ENCODE measurements around the gene MSMP. TPM values are rescaled to one million over a fixed set of nuclear protein-coding genes. Genes with fewer than 3 reads are reported as not detected.

Gene MSMP
- total RNA-seq, 1 experiment from 2014 or later: not detected

DNA sequence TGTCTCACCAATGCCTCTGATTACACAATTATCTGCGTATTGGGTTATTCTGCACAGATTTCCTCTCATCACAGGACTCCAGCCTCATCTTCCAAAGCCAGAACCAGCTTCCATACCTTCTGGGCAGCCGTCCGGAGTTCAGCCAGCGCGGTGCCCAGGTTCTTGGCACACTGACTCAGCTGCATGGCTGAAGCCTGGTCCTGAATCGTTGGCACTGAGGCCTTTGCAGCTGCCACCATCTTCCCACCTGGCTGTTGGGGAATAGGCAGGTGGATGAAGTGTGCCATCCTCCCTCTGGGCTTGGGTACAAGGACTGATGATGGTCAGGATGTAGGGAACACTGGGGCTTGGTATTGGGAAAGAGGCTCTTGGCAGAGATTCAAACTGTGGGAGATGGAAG is 40.0 kb downstream of the MSMP start:
- Mint-ChIP-seq H3K27ac (ENCODE audit: low read depth, unreplicated experiment) (no peak overlapping the region), H3K4me3 (ENCODE audit: unreplicated experiment) (no peak overlapping the region), H3K9me3 (ENCODE audit: unreplicated experiment) (no peaks in the 10 kb centered on the region), H3K27me3 (ENCODE audit: insufficient read depth, unreplicated experiment) (no peaks in the 10 kb centered on the region), H3K4me1 (ENCODE audit: insufficient read depth, unreplicated experiment) (peaks cover 6% of the 10 kb centered on the region), H3K36me3 (ENCODE audit: insufficient read depth, unreplicated experiment) (peaks cover 91% of the 10 kb centered on the region)
- ChIA-PET POLR2A (interaction anchor here (0.9 to 1.5 kb wide), 2 partner anchors 23 to 68 kb away, joined by 3 read pairs; no protein-coding TSS in a partner anchor), CTCF (interaction anchor here (0.8 to 12.5 kb wide), 5 partner anchors 8 to 67 kb away, joined by 3 to 155 read pairs (median 3); no protein-coding TSS in a partner anchor)
- peak; percentile 17 for DNase-seq (ENCODE audit: unreplicated experiment)
- intact Hi-C loops (cut with micrococcal nuclease): no loop called here
- TF ChIP-seq, protein P1, sequence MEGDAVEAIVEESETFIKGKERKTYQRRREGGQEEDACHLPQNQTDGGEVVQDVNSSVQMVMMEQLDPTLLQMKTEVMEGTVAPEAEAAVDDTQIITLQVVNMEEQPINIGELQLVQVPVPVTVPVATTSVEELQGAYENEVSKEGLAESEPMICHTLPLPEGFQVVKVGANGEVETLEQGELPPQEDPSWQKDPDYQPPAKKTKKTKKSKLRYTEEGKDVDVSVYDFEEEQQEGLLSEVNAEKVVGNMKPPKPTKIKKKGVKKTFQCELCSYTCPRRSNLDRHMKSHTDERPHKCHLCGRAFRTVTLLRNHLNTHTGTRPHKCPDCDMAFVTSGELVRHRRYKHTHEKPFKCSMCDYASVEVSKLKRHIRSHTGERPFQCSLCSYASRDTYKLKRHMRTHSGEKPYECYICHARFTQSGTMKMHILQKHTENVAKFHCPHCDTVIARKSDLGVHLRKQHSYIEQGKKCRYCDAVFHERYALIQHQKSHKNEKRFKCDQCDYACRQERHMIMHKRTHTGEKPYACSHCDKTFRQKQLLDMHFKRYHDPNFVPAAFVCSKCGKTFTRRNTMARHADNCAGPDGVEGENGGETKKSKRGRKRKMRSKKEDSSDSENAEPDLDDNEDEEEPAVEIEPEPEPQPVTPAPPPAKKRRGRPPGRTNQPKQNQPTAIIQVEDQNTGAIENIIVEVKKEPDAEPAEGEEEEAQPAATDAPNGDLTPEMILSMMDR (IDR thresholded peaks at IDR 0.05; ENCODE audit: unreplicated experiment): no peak
- TSS peak; percentile 2 for BruUV-seq (replicated peaks)

DNA sequence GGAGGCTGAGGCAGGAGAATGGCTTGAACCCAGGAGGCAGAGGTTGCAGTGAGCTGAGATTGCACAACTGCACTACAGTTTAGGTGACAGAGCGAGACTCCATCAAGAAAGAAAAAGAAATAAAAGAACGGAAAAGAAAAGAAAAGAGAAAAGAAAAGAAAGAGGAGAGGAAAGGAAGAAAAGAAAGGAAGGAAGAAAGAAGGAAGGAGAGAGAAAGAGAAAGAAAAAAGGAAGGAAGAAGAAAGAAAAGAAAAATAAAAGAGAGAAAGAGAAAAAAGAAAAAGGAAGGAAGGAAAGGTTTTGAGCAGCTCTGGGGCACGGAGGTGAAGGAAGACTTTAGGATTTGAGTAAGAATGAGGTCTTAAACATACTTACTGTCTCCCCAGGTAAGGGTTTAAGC is 40.5 kb downstream of the MSMP start:
- peak overlapping the region; percentile 15 for H3K27ac Mint-ChIP-seq (ENCODE audit: low read depth, unreplicated experiment)
- no peak for DNase-seq (ENCODE audit: unreplicated experiment)
- TF ChIP-seq, protein P1 (IDR thresholded peaks at IDR 0.05; ENCODE audit: unreplicated experiment): no peak
- POLR2A ChIA-PET: interaction anchor here (0.9 to 2.1 kb wide), 6 partner anchors 13 to 67 kb away, joined by 3 to 13 read pairs (median 4); partner anchors contain the start of genes CREB3 and TLN1
- H3K4me1 Mint-ChIP-seq (ENCODE audit: insufficient read depth, unreplicated experiment): peaks cover 6% of the 10 kb centered on the region
- peaks cover 91% of the 10 kb centered on the region for H3K36me3 Mint-ChIP-seq (ENCODE audit: insufficient read depth, unreplicated experiment)
- no TSS peak for BruUV-seq (replicated peaks)
- H3K9me3 Mint-ChIP-seq (ENCODE audit: unreplicated experiment): no peaks in the 10 kb centered on the region
- no peaks in the 10 kb centered on the region for H3K27me3 Mint-ChIP-seq (ENCODE audit: insufficient read depth, unreplicated experiment)
- no peak overlapping the region for H3K4me3 Mint-ChIP-seq (ENCODE audit: unreplicated experiment)
- CTCF ChIA-PET: interaction anchor here (1.3 to 12.5 kb wide), 2 partner anchors 19 to 66 kb away, joined by 3 to 155 read pairs; no protein-coding TSS in a partner anchor
- intact Hi-C loops (cut with micrococcal nuclease): no loop called here

DNA sequence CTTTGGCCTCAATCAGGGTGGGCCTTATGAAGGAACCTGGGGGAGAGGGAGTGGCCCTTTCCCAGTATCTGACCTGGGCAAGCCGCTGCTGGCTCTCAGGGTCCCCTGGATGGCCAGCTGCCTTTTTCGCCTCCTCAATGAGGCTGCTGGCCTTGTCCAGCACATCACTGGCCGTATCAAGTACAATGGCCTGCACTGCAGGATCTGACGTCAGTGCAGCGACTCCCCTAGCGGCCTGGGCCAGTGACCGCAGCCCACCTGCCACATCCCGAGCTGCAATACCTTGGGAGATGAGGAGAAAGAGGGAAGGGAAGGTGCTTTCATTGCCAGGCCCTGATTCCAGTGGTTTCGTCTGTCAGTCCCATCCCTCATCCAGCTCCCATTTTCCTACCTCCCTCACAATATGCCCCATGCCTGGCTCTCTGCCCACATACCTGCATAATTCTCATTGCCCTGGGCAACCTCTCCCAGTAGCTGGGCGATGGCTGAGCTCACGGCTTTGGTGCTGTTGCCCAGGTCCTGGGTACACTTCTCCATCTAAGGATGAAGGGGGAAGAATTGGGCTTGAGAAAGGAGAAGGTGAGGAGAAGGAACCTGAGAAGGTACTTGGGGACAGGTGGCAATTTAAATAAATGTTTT is 41.2 kb downstream of the MSMP start:
- Mint-ChIP-seq H3K4me3 (ENCODE audit: unreplicated experiment) (no peak overlapping the region), H3K27me3 (ENCODE audit: insufficient read depth, unreplicated experiment) (no peaks in the 10 kb centered on the region), H3K27ac (ENCODE audit: low read depth, unreplicated experiment) (peak overlapping the region; percentile 15), H3K36me3 (ENCODE audit: insufficient read depth, unreplicated experiment) (peaks cover 92% of the 10 kb centered on the region), H3K4me1 (ENCODE audit: insufficient read depth, unreplicated experiment) (peaks cover 6% of the 10 kb centered on the region), H3K9me3 (ENCODE audit: unreplicated experiment) (no peaks in the 10 kb centered on the region)
- intact Hi-C loops (cut with micrococcal nuclease): no loop called here
- peak; percentile 37 for DNase-seq (ENCODE audit: unreplicated experiment)
- POLR2A ChIA-PET: interaction anchor here (0.8 to 2.1 kb wide), 7 partner anchors 14 to 55 kb away, joined by 3 to 13 read pairs (median 4); partner anchors contain the start of genes CREB3 and TLN1
- CTCF ChIA-PET: interaction anchor here (1.1 to 12.5 kb wide), 4 partner anchors 16 to 101 kb away, joined by 3 to 155 read pairs (median 4); no protein-coding TSS in a partner anchor
- TF ChIP-seq, protein P1 (IDR thresholded peaks at IDR 0.05; ENCODE audit: unreplicated experiment): no peak
- BruUV-seq (replicated peaks): no TSS peak
